Measurements from ENCODE around the gene AP5B1. TPM values are rescaled to one million over a fixed set of nuclear protein-coding genes. Genes with fewer than 3 reads are reported as not detected.
A peak's percentile ranks its signal among the peaks of the same experiment; 100 is the strongest.

Gene AP5B1
- total RNA-seq, 1 experiment from 2014 or later: 24.2 TPM

- intact Hi-C loops (cut with micrococcal nuclease): no loop called here
These were observed 36.6 kb upstream of the AP5B1 start for GRCh38 chr11:65817312-65817834.

GRCh38 chr11:65816696-65817095 is 35.9 kb upstream of the AP5B1 start:
- DNase-seq: no peak
- H3F3A ChIP-seq (ENCODE audit: low read length, unreplicated experiment): no peaks in the 10 kb centered on the region
- no peaks in the 10 kb centered on the region for H3K36me3 ChIP-seq (ENCODE audit: low read depth, low read length)
- no TSS peak for BruUV-seq (replicated peaks)
- intact Hi-C loops (cut with micrococcal nuclease): no loop called here
- H3K4me3 ChIP-seq (ENCODE audit: low read length): no peak overlapping the region
- no peak overlapping the region for H3K9ac ChIP-seq (ENCODE audit: low read length)
- H3K9me2 ChIP-seq (replicated peaks; ENCODE audit: low read length): no peaks in the 10 kb centered on the region
- H3K79me2 ChIP-seq (ENCODE audit: low read length): no peaks in the 10 kb centered on the region
- ChIA-PET POLR2A (ENCODE audit: unreplicated experiment) (interaction anchor here (0.5 kb wide), 1 partner anchor 37 kb away, joined by 5 read pairs; no protein-coding TSS in a partner anchor), CTCF (interaction anchor here (0.6 to 3.6 kb wide), 3 partner anchors 37 to 97 kb away, joined by 4 to 44 read pairs (median 5); partner anchors contain the start of gene AP5B1)
- H4K20me1 ChIP-seq (ENCODE audit: low read length): no peaks in the 10 kb centered on the region
- H3K27ac ChIP-seq (ENCODE audit: low read length): no peak overlapping the region
- H3K4me1 ChIP-seq (ENCODE audit: insufficient read depth, low read length): peaks cover 4% of the 10 kb centered on the region; the same call in 1 of the 2 replicates
- H2AFZ ChIP-seq (ENCODE audit: low read length): no peak overlapping the region
- peak overlapping the region; percentile 82; the same call in 1 of the 2 replicates for H3K4me2 ChIP-seq (ENCODE audit: low read length)
- no peak for ATAC-seq
- TF ChIP-seq EZH2phosphoT487 (IDR thresholded peaks at IDR 0.05; ENCODE audit: borderline replicate concordance, low read length): no peak
- no peak for TF ChIP-seq CTCF (conservative IDR thresholded peaks at IDR 0.05; ENCODE audit: low read depth, low read length)
- TF ChIP-seq EZH2 (IDR thresholded peaks at IDR 0.05; ENCODE audit: low read length, unreplicated experiment): no peak
- H3K27me3 ChIP-seq (ENCODE audit: low read length): no peaks in the 10 kb centered on the region
- no peaks in the 10 kb centered on the region for H3K9me3 ChIP-seq (ENCODE audit: low read length)

More at GRCh38 chr11:65817312-65817834, 36.6 kb upstream of the AP5B1 start:
- Histone ChIP-seq H3K4me1 (ENCODE audit: insufficient read depth, low read length) (peaks cover 4% of the 10 kb centered on the region; the same call in 1 of the 2 replicates), H3K9me2 (replicated peaks; ENCODE audit: low read length) (no peaks in the 10 kb centered on the region), H3K27me3 (ENCODE audit: low read length) (no peaks in the 10 kb centered on the region), H3F3A (ENCODE audit: low read length, unreplicated experiment) (no peaks in the 10 kb centered on the region), H3K4me2 (ENCODE audit: low read length) (peak overlapping the region; percentile 82), H3K36me3 (ENCODE audit: low read depth, low read length) (no peaks in the 10 kb centered on the region), H2AFZ (ENCODE audit: low read length) (peak overlapping the region; percentile 84), H3K9ac (ENCODE audit: low read length) (peak overlapping the region; percentile 61), H4K20me1 (ENCODE audit: low read length) (no peaks in the 10 kb centered on the region), H3K79me2 (ENCODE audit: low read length) (no peaks in the 10 kb centered on the region), H3K4me3 (ENCODE audit: low read length) (peak overlapping the region; percentile 77), H3K9me3 (ENCODE audit: low read length) (no peaks in the 10 kb centered on the region), H3K27ac (ENCODE audit: low read length) (peak overlapping the region; percentile 52)
- ATAC-seq (no peak), DNase-seq (no peak)
- ChIA-PET CTCF (interaction anchor here (0.6 to 3.6 kb wide), 11 partner anchors 10 to 549 kb away, joined by 3 to 44 read pairs (median 6); partner anchors contain the start of genes AP5B1 and KAT5), POLR2A (ENCODE audit: unreplicated experiment) (interaction anchor here (0.5 kb wide), 1 partner anchor 37 kb away, joined by 5 read pairs; no protein-coding TSS in a partner anchor)
- BruUV-seq (replicated peaks): TSS peak; percentile 73
- TF ChIP-seq CTCF (conservative IDR thresholded peaks at IDR 0.05; ENCODE audit: low read depth, low read length) (no peak), EZH2 (IDR thresholded peaks at IDR 0.05; ENCODE audit: low read length, unreplicated experiment) (no peak), EZH2phosphoT487 (IDR thresholded peaks at IDR 0.05; ENCODE audit: borderline replicate concordance, low read length) (no peak)

GRCh38 chr11:65814986-65815565 is 34.3 kb upstream of the AP5B1 start:
- no peak overlapping the region for H3K4me3 ChIP-seq (ENCODE audit: low read length)
- no peaks in the 10 kb centered on the region for H3K9me2 ChIP-seq (replicated peaks; ENCODE audit: low read length)
- H4K20me1 ChIP-seq (ENCODE audit: low read length): no peaks in the 10 kb centered on the region
- intact Hi-C loops (cut with micrococcal nuclease): no loop called here
- no peaks in the 10 kb centered on the region for H3K79me2 ChIP-seq (ENCODE audit: low read length)
- POLR2A ChIA-PET (ENCODE audit: unreplicated experiment): no interaction called here
- no peak overlapping the region for H2AFZ ChIP-seq (ENCODE audit: low read length)
- H3F3A ChIP-seq (ENCODE audit: low read length, unreplicated experiment): no peaks in the 10 kb centered on the region
- TF ChIP-seq EZH2phosphoT487 (IDR thresholded peaks at IDR 0.05; ENCODE audit: borderline replicate concordance, low read length) (no peak), EZH2 (IDR thresholded peaks at IDR 0.05; ENCODE audit: low read length, unreplicated experiment) (no peak)
- BruUV-seq (replicated peaks): no TSS peak
- H3K36me3 ChIP-seq (ENCODE audit: low read depth, low read length): no peaks in the 10 kb centered on the region
- no peaks in the 10 kb centered on the region for H3K27me3 ChIP-seq (ENCODE audit: low read length)
- CTCF ChIA-PET: no interaction called here
- DNase-seq (no peak), ATAC-seq (no peak)
- H3K9ac ChIP-seq (ENCODE audit: low read length): no peak overlapping the region
- H3K9me3 ChIP-seq (ENCODE audit: low read length): no peaks in the 10 kb centered on the region
- H3K4me1 ChIP-seq (ENCODE audit: insufficient read depth, low read length): peaks cover 4% of the 10 kb centered on the region; the same call in 1 of the 2 replicates
- no peak overlapping the region for H3K27ac ChIP-seq (ENCODE audit: low read length)
- H3K4me2 ChIP-seq (ENCODE audit: low read length): no peak overlapping the region
